Ectodermal cell (in vitro differentiated cells): ENCODE results near the gene C22orf15.

Experiments
- H3K27ac ChIP-seq: 2 replicates; pipeline ENCODE4 v1.7.0; 2013; ENCODE audit warnings: mild to moderate bottlenecking, low read depth, low read length; ENCODE audit not compliant: insufficient read depth, poor library complexity, severe bottlenecking
- H3K27me3 ChIP-seq: 2 replicates; pipeline ENCODE4 v1.7.0; 2013; ENCODE audit warnings: mild to moderate bottlenecking, low read length; ENCODE audit not compliant: insufficient read depth, control insufficient read depth, poor library complexity, severe bottlenecking
- H3K36me3 ChIP-seq: one replicate; pipeline ENCODE4 v1.7.0; 2013; ENCODE audit warnings: low read length; ENCODE audit not compliant: control insufficient read depth, insufficient read depth
- H3K4me1 ChIP-seq: one replicate; pipeline ENCODE4 v1.7.0; 2013; ENCODE audit warnings: low read length; ENCODE audit not compliant: control insufficient read depth, insufficient read depth
- H3K4me3 ChIP-seq: 2 replicates; pipeline ENCODE4 v1.7.0; 2013; ENCODE audit warnings: low read depth, low read length, control low read depth; ENCODE audit not compliant: insufficient read depth
- H3K9me3 ChIP-seq: 2 replicates; pipeline ENCODE4 v1.7.0; 2013; ENCODE audit warnings: mild to moderate bottlenecking, low read length, moderate library complexity; ENCODE audit not compliant: control insufficient read depth
- WGBS, 2 experiments: methylation state at CpG; one replicate each; pipeline ENCODE4 v1.1.7; 2013; ENCODE audit warnings: missing lambda C conversion rate in 2 of 2; 5-methylcytosine and 5-hydroxymethylcytosine counted together

The C22orf15 gene

DNA sequence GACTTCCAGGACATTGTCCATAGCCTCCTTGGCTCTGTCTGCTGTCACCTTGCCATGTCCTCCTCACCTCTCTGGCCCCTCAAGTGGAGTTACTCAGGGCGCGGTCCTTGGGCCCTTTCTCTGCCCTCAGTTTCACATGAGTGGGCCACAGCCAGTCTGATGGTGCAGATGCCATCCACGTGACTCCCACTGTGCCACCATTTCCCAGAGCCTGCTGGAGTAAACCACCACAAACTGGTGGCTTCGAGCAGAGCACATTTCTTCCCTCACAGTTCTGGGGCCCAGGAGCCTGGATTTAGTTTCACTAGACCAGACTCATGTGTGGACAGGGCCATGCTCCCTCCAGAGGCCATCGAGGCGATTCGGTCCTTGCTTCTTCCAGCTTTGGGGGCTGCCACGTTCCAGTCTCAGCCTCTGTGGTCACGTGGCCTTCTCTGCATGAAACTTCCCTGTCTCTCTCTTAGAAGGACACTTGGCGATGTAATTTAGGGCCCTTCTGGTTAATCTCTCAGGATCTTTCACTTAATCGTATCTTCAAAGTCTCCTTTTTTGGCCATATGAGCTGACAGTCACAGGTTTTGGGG is 38.5 kb downstream of the C22orf15 start:
- Histone ChIP-seq H3K36me3 (peaks cover 72% of the 10 kb centered on the region), H3K27me3 (no peaks in the 10 kb centered on the region), H3K9me3 (no peaks in the 10 kb centered on the region), H3K4me1 (no peaks in the 10 kb centered on the region), H3K4me3 (no peak overlapping the region), H3K27ac (no peak overlapping the region)
- 94 to 96% methylated on average over 11 of the region's 11 CpGs for WGBS, 2 experiments

DNA sequence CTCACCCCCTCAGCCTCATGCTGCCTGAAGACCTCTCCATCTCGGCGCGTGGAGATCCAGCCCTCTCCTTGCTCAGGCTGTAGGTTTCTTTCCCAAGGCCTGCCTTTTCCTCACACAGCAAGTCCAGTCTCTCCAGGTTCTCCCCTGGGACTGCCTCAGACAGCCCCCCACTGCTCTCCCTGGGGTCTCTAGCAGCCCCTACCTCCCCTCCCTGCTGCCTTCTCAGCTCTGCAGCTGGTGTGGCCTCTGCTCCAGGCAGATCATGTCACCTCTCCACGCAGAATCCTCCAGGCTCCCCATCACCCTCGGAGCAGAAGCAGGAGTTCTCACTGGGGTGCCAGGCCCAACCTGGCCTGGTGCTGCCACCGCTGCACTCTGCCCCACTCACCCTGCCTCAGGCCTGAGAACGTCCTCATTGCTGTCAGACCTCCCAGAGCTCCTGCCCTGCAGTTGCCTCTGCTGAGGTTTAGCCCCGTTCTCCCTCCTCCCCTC is 39.1 kb downstream of the C22orf15 start:
- Histone ChIP-seq H3K4me1 (no peaks in the 10 kb centered on the region), H3K9me3 (no peaks in the 10 kb centered on the region), H3K4me3 (no peak overlapping the region), H3K36me3 (peaks cover 69% of the 10 kb centered on the region), H3K27me3 (no peaks in the 10 kb centered on the region), H3K27ac (no peak overlapping the region)
- WGBS, 2 experiments: 92 to 95% methylated on average over 8 of the region's 8 CpGs

DNA sequence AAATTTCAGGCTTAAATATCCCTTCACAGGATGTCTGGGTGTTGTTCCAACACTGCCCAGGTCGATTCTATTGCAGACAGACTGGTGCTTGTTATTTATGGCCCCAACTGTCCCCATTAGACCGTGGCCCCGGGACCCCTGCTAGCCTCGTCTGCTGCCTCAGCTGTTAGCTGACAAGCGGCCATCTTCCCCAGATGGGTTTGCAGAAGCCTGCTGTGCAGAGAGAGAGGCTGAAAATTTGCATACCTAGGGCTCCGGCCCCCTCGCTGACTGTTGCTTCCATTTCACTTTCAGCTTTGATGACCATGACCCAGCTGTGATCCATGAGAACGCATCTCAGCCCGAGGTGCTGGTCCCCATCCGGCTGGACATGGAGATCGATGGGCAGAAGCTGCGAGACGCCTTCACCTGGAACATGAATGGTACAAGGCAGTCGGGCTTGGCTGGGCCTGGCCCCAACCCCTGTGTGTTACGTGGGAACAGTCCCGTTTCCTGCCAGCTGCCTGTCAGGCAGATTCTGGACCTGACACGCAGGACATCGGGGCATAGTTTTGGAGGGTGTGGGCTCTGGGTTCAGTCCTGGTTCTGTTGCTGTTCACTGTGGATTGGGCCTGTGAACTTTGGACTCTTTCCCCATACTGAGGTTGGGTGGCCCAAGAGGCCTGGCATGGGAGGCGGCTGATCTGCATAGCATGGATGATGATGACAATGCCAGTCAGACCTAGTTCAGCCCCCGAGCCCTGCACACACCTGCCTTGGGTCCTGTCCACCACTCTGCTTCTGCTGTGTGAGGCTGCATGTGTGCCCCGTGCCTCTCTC is 40.4 kb downstream of the C22orf15 start:
- no peaks in the 10 kb centered on the region for H3K9me3 ChIP-seq
- H3K4me1 ChIP-seq: no peaks in the 10 kb centered on the region
- peaks cover 65% of the 10 kb centered on the region for H3K36me3 ChIP-seq
- no peak overlapping the region for H3K27ac ChIP-seq
- 81 to 83% methylated on average over 21 of the region's 21 CpGs for WGBS, 2 experiments
- H3K4me3 ChIP-seq: no peak overlapping the region
- H3K27me3 ChIP-seq: no peaks in the 10 kb centered on the region

GRCh38 chr22:23804781-23805291 is 42.0 kb downstream of the C22orf15 start:
- no peaks in the 10 kb centered on the region for H3K4me1 ChIP-seq
- WGBS, 2 experiments: 87 to 88% methylated on average over 12 of the region's 12 CpGs
- H3K36me3 ChIP-seq: peaks cover 54% of the 10 kb centered on the region
- H3K9me3 ChIP-seq: no peaks in the 10 kb centered on the region
- H3K4me3 ChIP-seq: no peak overlapping the region
- H3K27me3 ChIP-seq: no peaks in the 10 kb centered on the region
- H3K27ac ChIP-seq: no peak overlapping the region

- Histone ChIP-seq H3K27me3 (no peaks in the 10 kb centered on the region), H3K27ac (no peak overlapping the region), H3K4me1 (no peaks in the 10 kb centered on the region), H3K4me3 (no peak overlapping the region), H3K36me3 (peaks cover 47% of the 10 kb centered on the region), H3K9me3 (no peaks in the 10 kb centered on the region)
- 82 to 96% methylated on average over 1 of the region's 1 CpG for WGBS, 2 experiments
Observed at GRCh38 chr22:23806837-23807236, 44.0 kb downstream of the C22orf15 start.

DNA sequence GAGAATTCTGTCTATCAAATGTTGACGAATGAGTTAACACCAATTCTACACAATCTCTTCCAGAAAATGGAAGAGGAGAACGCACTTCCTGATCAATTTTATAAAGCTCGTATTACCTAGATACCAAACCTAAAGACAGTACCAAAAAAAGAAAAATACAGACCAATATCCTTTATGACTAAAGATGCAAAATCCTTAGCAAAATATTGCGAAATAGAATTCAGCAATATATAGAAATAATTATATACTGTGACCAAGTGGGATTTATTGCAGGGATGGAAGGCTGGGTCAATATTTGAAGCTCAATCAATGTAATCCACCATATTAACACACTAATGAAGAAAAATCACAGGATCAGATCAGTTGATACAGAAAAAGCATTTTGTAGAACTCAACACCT is 49.6 kb downstream of the C22orf15 start:
- Histone ChIP-seq H3K36me3 (peaks cover 33% of the 10 kb centered on the region), H3K27ac (no peak overlapping the region)
- 91 to 96% methylated on average over 3 of the region's 4 CpGs for WGBS, 2 experiments

More for the DNA sequence above, 49.6 kb downstream of the C22orf15 start:
- Histone ChIP-seq H3K4me1 (no peaks in the 10 kb centered on the region), H3K27me3 (no peaks in the 10 kb centered on the region), H3K4me3 (no peak overlapping the region), H3K9me3 (no peaks in the 10 kb centered on the region)
